Measurements from ENCODE around the gene RRP8.

DNA sequence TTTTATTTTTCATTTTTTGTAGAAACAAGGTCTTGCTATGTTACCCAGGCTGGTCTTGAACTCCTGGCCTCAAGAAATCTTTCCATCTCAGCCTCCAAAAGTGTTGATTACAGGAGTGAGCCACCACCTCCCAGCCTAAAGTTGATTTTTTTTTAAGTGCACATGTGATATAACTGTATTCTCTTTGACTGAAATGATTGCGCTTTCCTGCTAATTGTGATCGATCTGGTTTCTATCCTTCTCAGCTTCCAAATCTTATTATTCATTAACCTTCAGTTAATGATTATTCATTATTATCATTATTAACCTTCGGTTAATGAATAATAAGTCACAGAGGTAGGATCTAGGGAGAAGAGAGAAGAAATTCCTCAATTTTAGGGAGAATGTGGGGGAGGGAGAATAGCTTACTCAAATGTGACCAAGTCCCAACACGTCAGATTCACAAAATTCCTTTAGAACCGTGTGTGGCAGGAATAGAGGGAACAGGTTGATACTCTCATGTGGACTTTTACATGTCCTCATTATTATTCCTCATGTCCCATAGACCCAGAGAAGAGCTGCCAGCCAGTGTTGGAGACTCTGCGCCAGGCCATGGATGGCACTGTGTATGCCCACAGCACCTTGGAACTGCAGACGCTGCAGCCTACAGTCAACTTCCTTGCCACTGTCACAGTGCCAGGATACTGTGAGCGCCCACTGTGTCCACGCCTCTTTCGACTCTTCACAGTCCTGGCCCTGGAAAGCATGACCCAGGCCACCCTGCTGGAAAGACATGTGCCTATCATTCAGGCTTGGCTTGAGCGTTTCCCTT lies 47.1 kb downstream of the RRP8 start:
- TF ChIP-seq, protein P1, sequence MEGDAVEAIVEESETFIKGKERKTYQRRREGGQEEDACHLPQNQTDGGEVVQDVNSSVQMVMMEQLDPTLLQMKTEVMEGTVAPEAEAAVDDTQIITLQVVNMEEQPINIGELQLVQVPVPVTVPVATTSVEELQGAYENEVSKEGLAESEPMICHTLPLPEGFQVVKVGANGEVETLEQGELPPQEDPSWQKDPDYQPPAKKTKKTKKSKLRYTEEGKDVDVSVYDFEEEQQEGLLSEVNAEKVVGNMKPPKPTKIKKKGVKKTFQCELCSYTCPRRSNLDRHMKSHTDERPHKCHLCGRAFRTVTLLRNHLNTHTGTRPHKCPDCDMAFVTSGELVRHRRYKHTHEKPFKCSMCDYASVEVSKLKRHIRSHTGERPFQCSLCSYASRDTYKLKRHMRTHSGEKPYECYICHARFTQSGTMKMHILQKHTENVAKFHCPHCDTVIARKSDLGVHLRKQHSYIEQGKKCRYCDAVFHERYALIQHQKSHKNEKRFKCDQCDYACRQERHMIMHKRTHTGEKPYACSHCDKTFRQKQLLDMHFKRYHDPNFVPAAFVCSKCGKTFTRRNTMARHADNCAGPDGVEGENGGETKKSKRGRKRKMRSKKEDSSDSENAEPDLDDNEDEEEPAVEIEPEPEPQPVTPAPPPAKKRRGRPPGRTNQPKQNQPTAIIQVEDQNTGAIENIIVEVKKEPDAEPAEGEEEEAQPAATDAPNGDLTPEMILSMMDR (IDR thresholded peaks at IDR 0.05; ENCODE audit: insufficient read depth, low read length, poor library complexity, severe bottlenecking), result no peak
- TF ChIP-seq EZH2phosphoT487 (conservative IDR thresholded peaks at IDR 0.05; ENCODE audit: low read length), result no peak

Measured in SU-DHL-6 (cell line).